ENCODE data around the gene CCBE1. TPM values are rescaled to one million over a fixed set of nuclear protein-coding genes. Genes with fewer than 3 reads are reported as not detected.

CCBE1 gene
- total RNA-seq, 2 experiments from 2014 or later = not detected

GRCh38 chr18:59639821-59640220 is 57.4 kb downstream of the CCBE1 start:
- no peak for DNase-seq
- Mint-ChIP-seq H3K4me1 (ENCODE audit: low read depth) (no peaks in the 10 kb centered on the region), H3K27ac (no peak overlapping the region), H3K4me3 (no peak overlapping the region), H3K27me3 (ENCODE audit: low read depth) (no peaks in the 10 kb centered on the region), H3K9me3 (no peaks in the 10 kb centered on the region), H3K36me3 (ENCODE audit: low read depth) (peaks cover 1% of the 10 kb centered on the region)
- intact Hi-C loops (cut with micrococcal nuclease) = no loop called here
- CTCF ChIA-PET = interaction anchor here (0.6 kb wide), 1 partner anchor 210 kb away, joined by 3 read pairs; no protein-coding TSS in a partner anchor

DNA sequence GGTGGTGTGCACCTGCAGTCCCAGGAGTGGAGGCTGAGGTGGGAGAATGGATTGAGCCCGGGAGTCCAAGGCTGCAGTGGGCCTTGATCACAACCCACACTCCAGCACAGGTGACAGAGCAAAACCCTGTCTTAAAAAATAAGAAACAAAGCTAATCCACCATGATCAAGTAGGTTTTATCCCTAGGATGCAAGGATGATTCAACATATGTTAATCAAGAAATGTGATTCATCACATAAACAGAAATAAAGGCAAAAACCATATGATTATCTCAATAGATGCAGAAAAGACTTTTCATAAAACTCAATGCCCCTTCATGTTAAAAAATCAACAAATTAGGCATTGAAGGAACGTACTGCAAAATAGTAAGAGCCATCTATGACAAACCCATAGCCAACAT is 58.1 kb downstream of the CCBE1 start:
- CTCF ChIA-PET = no interaction called here
- Mint-ChIP-seq H3K27me3 (ENCODE audit: low read depth) (no peaks in the 10 kb centered on the region), H3K27ac (no peak overlapping the region), H3K4me1 (ENCODE audit: low read depth) (no peaks in the 10 kb centered on the region), H3K36me3 (ENCODE audit: low read depth) (no peaks in the 10 kb centered on the region), H3K9me3 (no peaks in the 10 kb centered on the region), H3K4me3 (no peak overlapping the region)
- no peak for DNase-seq
- intact Hi-C loops (cut with micrococcal nuclease) = no loop called here

DNA sequence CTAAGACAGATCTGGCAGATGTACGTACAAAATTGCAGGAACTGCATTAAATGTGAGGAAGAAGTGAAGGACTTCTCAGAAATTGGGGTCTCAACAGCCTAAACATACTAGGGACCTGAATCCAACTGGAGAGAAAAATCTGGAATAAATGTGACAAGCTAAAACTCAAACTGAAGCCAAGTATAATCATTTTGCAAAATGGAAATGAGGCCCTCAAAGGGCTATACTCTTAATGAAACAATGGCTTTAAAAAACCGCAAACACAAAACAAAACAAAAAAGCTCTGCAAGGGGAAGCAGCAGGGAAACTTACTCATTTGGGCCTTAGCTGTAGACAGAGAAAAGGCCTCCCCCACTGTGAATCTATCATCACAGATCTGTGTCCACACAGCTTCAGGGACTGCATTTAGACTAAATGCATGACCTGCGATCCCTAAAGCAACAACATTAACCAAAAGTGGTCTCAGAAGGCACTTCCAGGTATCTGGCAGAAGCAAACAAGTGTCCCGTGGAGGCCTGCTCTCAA is 63.2 kb downstream of the CCBE1 start:
- H3K27me3 Mint-ChIP-seq (ENCODE audit: low read depth) = no peaks in the 10 kb centered on the region
- intact Hi-C loops (cut with micrococcal nuclease) = no loop called here
- CTCF ChIA-PET = interaction anchor here (0.6 kb wide), 1 partner anchor 276 kb away, joined by 4 read pairs; no protein-coding TSS in a partner anchor
- no peaks in the 10 kb centered on the region for H3K4me1 Mint-ChIP-seq (ENCODE audit: low read depth)
- H3K27ac Mint-ChIP-seq = no peak overlapping the region
- no peak for DNase-seq
- H3K4me3 Mint-ChIP-seq = no peak overlapping the region
- no peaks in the 10 kb centered on the region for H3K36me3 Mint-ChIP-seq (ENCODE audit: low read depth)
- H3K9me3 Mint-ChIP-seq = no peaks in the 10 kb centered on the region

GRCh38 chr18:59633317-59633716 is 63.9 kb downstream of the CCBE1 start:
- CTCF ChIA-PET = interaction anchor here (1.1 kb wide), 1 partner anchor 190 kb away, joined by 5 read pairs; no protein-coding TSS in a partner anchor

DNA sequence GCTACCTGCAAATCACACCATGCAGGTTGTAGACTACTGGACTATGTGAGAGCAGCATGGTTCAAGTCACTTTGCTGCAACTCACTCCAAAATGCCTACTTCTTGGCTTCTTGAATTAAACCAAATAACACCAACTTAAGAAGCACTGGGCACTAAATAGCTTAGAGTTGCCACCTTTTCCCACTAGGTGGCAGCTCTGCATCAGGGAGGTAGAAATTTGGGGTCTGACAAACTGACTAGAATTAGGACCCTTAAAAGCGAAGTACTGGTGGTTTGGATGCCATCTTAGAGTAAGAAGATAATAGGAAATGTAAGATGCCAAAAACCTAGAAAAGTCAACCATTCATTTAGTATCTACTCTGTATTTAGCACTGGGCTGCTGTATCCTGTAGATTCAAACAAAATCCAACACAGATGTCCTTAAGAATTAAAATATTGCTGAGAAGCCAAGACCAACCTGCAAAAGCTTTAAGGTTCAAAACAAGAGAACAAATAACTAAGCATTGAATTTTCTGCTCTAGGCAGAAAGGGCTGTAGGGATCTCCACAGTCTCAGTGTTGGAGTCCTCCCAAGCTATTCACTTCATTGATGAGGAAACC is 65.5 kb downstream of the CCBE1 start:
- Mint-ChIP-seq H3K4me1 (ENCODE audit: low read depth) (no peaks in the 10 kb centered on the region), H3K27me3 (ENCODE audit: low read depth) (no peaks in the 10 kb centered on the region), H3K27ac (no peak overlapping the region), H3K9me3 (no peaks in the 10 kb centered on the region), H3K36me3 (ENCODE audit: low read depth) (no peaks in the 10 kb centered on the region), H3K4me3 (no peak overlapping the region)
- CTCF ChIA-PET = interaction anchor here (0.5 to 1.0 kb wide), 3 partner anchors 172 to 230 kb away, joined by 3 to 4 read pairs (median 3); no protein-coding TSS in a partner anchor
- no peak for DNase-seq
- intact Hi-C loops (cut with micrococcal nuclease) = loop anchor here (1.0 kb wide), 1 partner anchor 192 kb away; no protein-coding TSS in a partner anchor

More at GRCh38 chr18:59633317-59633716, 63.9 kb downstream of the CCBE1 start:
- Mint-ChIP-seq H3K27ac (no peak overlapping the region), H3K9me3 (no peaks in the 10 kb centered on the region), H3K27me3 (ENCODE audit: low read depth) (no peaks in the 10 kb centered on the region), H3K4me1 (ENCODE audit: low read depth) (no peaks in the 10 kb centered on the region), H3K4me3 (no peak overlapping the region), H3K36me3 (ENCODE audit: low read depth) (no peaks in the 10 kb centered on the region)
- intact Hi-C loops (cut with micrococcal nuclease) = no loop called here
- DNase-seq = no peak

DNA sequence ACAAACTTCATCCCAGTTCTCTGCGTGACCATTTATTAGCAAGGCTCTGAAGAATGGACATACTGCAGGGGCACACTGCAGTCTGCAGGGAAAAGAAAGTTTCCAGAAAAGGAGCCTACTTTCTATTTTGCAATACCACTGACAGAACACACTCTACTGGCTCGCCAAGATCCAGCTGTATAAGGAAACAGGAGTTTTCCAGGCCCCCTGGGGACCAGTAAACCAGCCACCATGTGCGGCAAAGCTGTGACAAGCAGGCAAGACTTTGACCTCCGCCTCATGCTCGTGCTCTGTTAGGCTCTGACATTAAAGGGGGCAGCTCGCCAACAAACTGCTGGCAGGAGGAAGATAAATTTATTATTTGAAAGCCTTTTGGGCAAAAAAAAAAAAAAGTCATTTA is 67.3 kb downstream of the CCBE1 start:
- H3K4me1 Mint-ChIP-seq (ENCODE audit: low read depth) = no peaks in the 10 kb centered on the region
- no peaks in the 10 kb centered on the region for H3K27me3 Mint-ChIP-seq (ENCODE audit: low read depth)
- no peaks in the 10 kb centered on the region for H3K36me3 Mint-ChIP-seq (ENCODE audit: low read depth)
- no peak for DNase-seq
- H3K9me3 Mint-ChIP-seq = no peaks in the 10 kb centered on the region
- no peak overlapping the region for H3K4me3 Mint-ChIP-seq
- H3K27ac Mint-ChIP-seq = no peak overlapping the region
- CTCF ChIA-PET = interaction anchor here (0.6 kb wide), 1 partner anchor 46 kb away, joined by 3 read pairs; no protein-coding TSS in a partner anchor
- intact Hi-C loops (cut with micrococcal nuclease) = no loop called here

- no peak overlapping the region for H3K27ac Mint-ChIP-seq
- no peaks in the 10 kb centered on the region for H3K36me3 Mint-ChIP-seq (ENCODE audit: low read depth)
- H3K27me3 Mint-ChIP-seq (ENCODE audit: low read depth) = no peaks in the 10 kb centered on the region
- intact Hi-C loops (cut with micrococcal nuclease) = no loop called here
- H3K9me3 Mint-ChIP-seq = no peaks in the 10 kb centered on the region
- no peaks in the 10 kb centered on the region for H3K4me1 Mint-ChIP-seq (ENCODE audit: low read depth)
- CTCF ChIA-PET = no interaction called here
- DNase-seq = no peak
- H3K4me3 Mint-ChIP-seq = no peak overlapping the region
These were observed 68.2 kb downstream of the CCBE1 start for GRCh38 chr18:59628995-59629394.

GRCh38 chr18:59627414-59627813 is 69.8 kb downstream of the CCBE1 start:
- H3K4me3 Mint-ChIP-seq = no peak overlapping the region
- intact Hi-C loops (cut with micrococcal nuclease) = no loop called here
- H3K27me3 Mint-ChIP-seq (ENCODE audit: low read depth) = no peaks in the 10 kb centered on the region
- H3K27ac Mint-ChIP-seq = no peak overlapping the region
- no peaks in the 10 kb centered on the region for H3K4me1 Mint-ChIP-seq (ENCODE audit: low read depth)
- H3K36me3 Mint-ChIP-seq (ENCODE audit: low read depth) = no peaks in the 10 kb centered on the region
- no peaks in the 10 kb centered on the region for H3K9me3 Mint-ChIP-seq
- no peak for DNase-seq
- CTCF ChIA-PET = no interaction called here

GRCh38 chr18:59624369-59624765 is 72.9 kb downstream of the CCBE1 start:
- CTCF ChIA-PET = no interaction called here
- no peaks in the 10 kb centered on the region for H3K4me1 Mint-ChIP-seq (ENCODE audit: low read depth)
- intact Hi-C loops (cut with micrococcal nuclease) = no loop called here
- no peak overlapping the region for H3K4me3 Mint-ChIP-seq
- DNase-seq = no peak
- no peaks in the 10 kb centered on the region for H3K36me3 Mint-ChIP-seq (ENCODE audit: low read depth)
- peaks cover 4% of the 10 kb centered on the region for H3K27me3 Mint-ChIP-seq (ENCODE audit: low read depth)
- H3K27ac Mint-ChIP-seq = no peak overlapping the region
- no peaks in the 10 kb centered on the region for H3K9me3 Mint-ChIP-seq

DNA sequence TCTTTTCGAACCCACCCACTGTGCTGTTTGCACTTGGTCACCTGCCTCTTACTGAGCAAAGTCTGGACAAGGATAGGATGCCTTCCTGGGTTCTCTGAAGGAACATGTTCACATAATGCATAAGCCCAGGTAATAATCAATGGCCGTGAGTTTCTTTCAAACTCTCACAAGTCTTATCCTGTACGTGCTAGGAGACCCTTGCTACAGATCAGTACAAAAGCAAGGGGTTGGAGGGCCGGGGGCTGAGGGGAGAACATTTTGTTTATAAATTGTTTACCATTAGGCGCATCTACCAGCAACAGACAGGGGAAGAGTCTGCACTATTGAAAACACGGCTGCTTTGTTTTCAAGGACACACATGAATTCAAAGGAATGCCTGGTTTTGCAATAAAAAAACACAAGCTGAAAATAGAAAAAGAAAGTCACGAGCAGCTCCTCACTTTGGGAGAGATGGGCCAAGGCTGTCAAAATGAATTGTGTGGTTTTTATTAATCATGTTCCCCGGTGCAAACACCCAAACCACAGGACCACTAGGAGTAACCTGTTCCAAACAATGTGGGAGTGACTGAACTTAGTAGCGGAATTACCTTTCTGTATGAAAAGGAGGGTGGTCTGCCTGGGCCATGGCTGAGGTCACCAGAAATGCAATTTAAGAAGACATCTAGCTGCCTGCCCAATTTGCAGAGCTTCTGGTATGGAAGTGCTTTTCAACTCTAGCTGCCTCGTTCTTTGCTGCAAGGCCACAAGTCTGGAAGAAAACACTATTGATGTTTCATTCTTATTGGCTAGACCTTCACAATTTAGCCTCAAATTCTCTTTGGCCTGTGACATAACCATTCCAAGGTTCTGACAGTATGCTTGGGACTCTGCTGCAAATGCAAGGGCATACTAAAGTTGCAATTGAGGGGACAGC is 73.5 kb downstream of the CCBE1 start:
- no peaks in the 10 kb centered on the region for H3K36me3 Mint-ChIP-seq (ENCODE audit: low read depth)
- H3K4me3 Mint-ChIP-seq = no peak overlapping the region
- CTCF ChIA-PET = no interaction called here
- H3K4me1 Mint-ChIP-seq (ENCODE audit: low read depth) = no peaks in the 10 kb centered on the region
- no peak overlapping the region for H3K27ac Mint-ChIP-seq
- no peaks in the 10 kb centered on the region for H3K9me3 Mint-ChIP-seq
- peaks cover 4% of the 10 kb centered on the region for H3K27me3 Mint-ChIP-seq (ENCODE audit: low read depth)
- intact Hi-C loops (cut with micrococcal nuclease) = no loop called here
- no peak for DNase-seq

DNA sequence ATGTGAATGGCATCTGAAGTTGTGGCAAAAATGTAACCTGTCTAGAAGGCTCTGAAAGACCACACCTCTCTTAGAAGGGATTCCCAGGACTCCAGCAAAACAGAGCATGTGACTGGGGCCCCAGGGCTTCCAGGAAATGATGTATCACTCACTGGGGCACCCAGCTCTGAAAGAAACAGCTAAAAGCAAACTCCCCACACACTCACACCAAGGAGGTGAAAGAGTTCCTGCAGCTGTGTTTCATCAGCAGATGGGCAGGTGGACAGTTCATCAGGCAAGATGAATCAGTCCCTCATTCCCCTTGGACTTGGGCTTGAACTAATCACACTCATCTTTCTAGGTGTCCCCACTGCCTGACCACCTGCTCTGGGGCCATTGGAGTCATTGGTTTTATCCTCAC is 76.2 kb downstream of the CCBE1 start:
- CTCF ChIA-PET = no interaction called here
- peak; percentile 9 for DNase-seq
- H3K36me3 Mint-ChIP-seq (ENCODE audit: low read depth) = no peaks in the 10 kb centered on the region
- H3K27me3 Mint-ChIP-seq (ENCODE audit: low read depth) = peaks cover 4% of the 10 kb centered on the region
- H3K4me1 Mint-ChIP-seq (ENCODE audit: low read depth) = no peaks in the 10 kb centered on the region
- intact Hi-C loops (cut with micrococcal nuclease) = no loop called here
- no peak overlapping the region for H3K4me3 Mint-ChIP-seq
- H3K9me3 Mint-ChIP-seq = no peaks in the 10 kb centered on the region
- peak overlapping the region; percentile 26 for H3K27ac Mint-ChIP-seq

DNA sequence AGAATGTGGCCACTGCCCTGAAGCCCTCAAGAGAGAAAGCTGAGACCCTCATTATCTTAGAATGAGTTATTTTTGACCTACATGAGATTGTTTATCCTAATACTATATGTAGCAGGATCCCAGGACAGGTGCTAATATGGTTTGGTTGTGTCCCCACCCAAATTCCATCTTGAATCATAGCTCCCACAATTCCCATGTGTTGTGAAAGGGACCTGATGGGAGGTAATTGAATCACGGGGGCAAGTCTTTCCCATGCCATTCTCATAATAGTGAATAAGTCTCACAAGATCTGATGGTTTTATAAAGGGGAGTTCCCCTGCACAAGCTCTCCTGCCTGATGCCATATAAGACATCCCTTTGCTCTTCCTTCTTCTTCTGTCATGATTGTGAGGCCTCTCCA is 76.8 kb downstream of the CCBE1 start:
- Mint-ChIP-seq H3K4me3 (no peak overlapping the region), H3K9me3 (no peaks in the 10 kb centered on the region), H3K36me3 (ENCODE audit: low read depth) (no peaks in the 10 kb centered on the region), H3K4me1 (ENCODE audit: low read depth) (no peaks in the 10 kb centered on the region), H3K27me3 (ENCODE audit: low read depth) (peaks cover 4% of the 10 kb centered on the region), H3K27ac (no peak overlapping the region)
- CTCF ChIA-PET = no interaction called here
- no peak for DNase-seq
- intact Hi-C loops (cut with micrococcal nuclease) = no loop called here

All from activated naive CD4-positive, alpha-beta T cell treated with anti-CD3 and anti-CD28 coated beads for 36 hours (primary cell).